Dermis blood vessel endothelial cell (primary cell): ENCODE results near the gene SNX33. TPM values are rescaled to one million over a fixed set of nuclear protein-coding genes. Genes with fewer than 3 reads are reported as not detected.
"Not testable (repeated sequence)": the region's sequence is repeated elsewhere in the genome, so short reads cannot be mapped to it uniquely, and the experiment has no call there.

Experiments used
- DNase-seq: peaks from one replicate; pipeline ENCODE4 v3.0.0; 2010
- total RNA-seq: library from RNA; depleted of rRNA; stranded (reverse); fragments of >200 nt; gene quantifications from 2 replicates; pipeline ENCODE4 v1.2.3, GENCODE V29; 2014

SNX33 gene, protein sequence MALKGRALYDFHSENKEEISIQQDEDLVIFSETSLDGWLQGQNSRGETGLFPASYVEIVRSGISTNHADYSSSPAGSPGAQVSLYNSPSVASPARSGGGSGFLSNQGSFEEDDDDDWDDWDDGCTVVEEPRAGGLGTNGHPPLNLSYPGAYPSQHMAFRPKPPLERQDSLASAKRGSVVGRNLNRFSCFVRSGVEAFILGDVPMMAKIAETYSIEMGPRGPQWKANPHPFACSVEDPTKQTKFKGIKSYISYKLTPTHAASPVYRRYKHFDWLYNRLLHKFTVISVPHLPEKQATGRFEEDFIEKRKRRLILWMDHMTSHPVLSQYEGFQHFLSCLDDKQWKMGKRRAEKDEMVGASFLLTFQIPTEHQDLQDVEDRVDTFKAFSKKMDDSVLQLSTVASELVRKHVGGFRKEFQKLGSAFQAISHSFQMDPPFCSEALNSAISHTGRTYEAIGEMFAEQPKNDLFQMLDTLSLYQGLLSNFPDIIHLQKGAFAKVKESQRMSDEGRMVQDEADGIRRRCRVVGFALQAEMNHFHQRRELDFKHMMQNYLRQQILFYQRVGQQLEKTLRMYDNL
- total RNA-seq: 13.8 and 19.1 TPM in 2 replicates

- DNase-seq: peak; percentile 80
Measured at GRCh38 chr15:75647370-75648155, at the start of gene SNX33. Gene SNX33 (plus strand): TSS chr15:75647912. CDS start chr15:75649103, 1,191 bp downstream.

DNA sequence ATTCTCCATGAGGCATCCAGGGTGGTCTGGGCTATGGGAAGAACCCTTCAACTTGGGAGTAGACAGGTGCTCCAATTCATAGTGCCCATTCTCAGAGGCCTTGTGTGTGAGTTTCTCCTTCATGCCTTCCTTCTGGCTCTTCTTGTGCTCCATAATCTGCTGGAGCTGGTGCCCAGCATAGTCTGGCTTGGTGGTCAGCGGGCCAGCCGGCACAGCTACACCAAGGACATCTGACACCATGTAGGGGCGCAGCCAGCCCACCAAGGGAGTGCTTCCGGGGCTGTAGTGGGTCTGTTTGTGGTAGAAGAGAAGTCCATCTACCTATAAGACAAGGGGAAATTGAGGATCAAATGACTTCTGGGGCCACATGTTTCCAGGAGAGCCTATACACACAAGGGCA, 49.4 kb upstream of the SNX33 start:
- no peak for DNase-seq

- no peak for DNase-seq
Measured at GRCh38 chr15:75599401-75599800, 48.3 kb upstream of the SNX33 start.

GRCh38 chr15:75606026-75606425, 41.7 kb upstream of the SNX33 start:
- DNase-seq: no peak

GRCh38 chr15:75606711-75607699, 40.7 kb upstream of the SNX33 start:
- DNase-seq: no peak

- no peak for DNase-seq
Measured at GRCh38 chr15:75616766-75617165, 30.9 kb upstream of the SNX33 start.

DNA sequence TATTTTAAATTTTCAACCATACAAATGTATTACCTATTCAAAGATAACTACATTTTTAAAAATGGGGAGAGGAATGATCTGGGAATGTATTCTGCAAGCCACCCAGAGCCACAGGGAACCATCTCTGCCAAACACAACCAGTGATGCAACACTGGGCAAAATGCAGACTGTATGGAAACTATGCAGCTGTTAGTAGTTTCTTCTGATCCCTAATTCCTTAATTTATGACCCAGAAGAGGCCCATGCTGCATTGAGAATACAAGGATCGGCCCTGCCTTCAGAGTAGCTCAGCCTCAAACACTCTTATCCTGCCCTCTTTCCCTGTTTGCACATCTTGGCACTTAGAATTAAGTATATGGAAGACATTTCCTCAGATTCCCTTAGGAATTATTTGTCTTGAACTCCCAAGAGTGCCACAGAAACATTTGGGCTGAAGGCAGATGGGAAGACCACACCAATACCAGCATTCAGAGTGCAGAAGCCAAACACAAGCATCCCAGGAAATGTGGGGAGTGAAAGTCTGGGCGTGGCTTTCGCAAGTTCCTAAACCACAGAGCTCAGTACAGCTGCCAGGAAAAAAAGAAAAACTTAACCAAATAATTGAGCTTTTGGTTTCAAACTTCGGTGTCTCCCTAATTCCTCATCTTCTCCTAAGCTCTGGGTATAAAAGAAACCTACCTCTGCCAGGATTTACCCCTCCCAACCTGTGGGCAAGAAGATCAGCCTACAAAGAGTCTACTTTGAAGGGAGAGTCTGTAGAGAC, 27.5 kb upstream of the SNX33 start:
- DNase-seq: peak; percentile 24

DNA sequence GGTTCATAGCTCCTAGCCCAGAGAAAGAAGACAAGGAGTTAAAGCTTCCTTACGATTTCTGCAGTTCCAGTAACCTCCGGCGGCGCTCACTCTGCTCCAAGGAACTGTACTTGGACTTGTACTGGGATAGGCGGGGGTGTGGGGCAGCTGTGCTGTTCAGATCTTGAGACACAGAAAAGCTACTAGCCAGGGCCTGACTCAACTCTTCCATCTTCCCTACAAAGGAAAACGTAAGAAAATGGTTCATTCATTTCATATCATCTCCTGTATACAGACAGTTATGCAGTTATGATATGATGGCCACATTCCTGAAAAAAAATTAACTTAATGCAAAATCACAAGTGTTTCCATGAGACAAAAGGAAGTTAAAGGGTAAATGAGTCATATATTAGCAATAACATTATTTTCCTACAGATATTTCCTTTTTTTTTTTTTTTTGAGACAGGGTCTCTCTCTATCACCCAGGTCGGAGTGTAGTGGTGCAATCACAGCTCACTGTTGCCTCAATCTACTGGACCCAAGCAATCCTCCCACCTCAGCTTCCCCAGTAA, 26.8 kb upstream of the SNX33 start:
- DNase-seq: peak; percentile 94

DNA sequence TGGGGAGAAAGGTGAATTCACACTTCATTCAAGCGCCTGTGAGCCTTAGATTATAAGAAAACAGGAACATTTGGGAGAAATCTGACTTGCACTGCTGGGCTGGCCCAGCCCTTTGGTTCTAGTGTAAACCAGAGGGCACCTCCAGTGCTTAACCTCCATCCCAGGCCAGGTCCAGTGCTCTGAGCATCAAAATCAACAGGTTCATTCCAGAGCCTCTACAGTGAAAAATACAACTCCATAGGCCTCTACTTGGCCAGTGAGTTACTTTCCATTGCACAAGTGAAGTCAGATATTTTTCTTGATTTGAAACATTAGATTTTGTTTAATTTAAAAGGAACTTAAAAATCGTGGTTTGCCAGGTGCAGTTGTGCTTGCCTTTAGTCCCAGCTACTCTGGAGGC, 25.2 kb upstream of the SNX33 start:
- DNase-seq: no peak

DNA sequence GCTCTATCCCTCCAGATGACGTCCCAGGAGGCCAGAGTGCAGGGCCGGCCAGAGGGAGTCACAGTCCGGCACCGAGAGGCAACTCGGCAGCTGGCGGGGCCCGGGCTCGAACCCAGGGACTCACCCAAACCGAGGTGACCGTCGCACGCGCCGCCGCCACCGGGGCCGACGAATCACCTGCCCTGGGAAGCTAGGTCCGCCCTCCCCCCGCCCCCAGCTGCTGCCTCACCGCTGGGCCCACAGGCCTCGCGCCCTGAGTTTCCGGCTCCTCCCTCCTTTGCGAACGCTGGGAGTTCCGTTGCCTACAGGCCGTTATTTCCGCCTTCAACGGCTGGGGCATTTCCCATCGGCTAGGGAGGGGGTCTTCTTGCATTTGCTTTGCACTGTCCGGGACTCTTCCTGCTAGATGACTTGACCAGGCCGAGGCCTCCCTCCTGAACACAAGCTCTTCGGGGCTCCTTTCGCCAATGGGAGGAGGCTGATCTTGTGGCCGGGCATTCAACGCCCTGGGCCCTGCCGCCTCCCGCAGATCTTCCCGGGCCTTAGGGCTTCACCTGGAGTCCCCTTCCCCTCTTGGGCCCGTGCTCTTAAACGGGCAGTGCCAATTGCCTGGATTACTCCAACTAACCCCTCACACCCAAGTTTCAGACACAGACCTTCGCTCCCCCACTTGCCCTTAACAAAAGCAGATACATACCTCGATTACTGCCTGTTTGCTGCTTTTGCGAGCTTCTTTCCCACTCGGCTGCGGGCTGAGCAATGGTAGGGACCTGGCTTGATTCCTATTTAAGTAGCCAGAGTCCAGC, 22.0 kb upstream of the SNX33 start, which contains the start of gene SNUPN:
Gene SNUPN, minus strand, starts transcription at position 184 of the 806 bp plus-strand sequence. CDS start 4,674 bp downstream, outside the sequence.
- DNase-seq: peak; percentile 94

GRCh38 chr15:75631935-75632334, 15.8 kb upstream of the SNX33 start:
- no peak for DNase-seq

GRCh38 chr15:75633922-75634321, 13.8 kb upstream of the SNX33 start:
- DNase-seq: not testable (repeated sequence)

- no peak for DNase-seq
Measured at GRCh38 chr15:75636026-75636425, 11.7 kb upstream of the SNX33 start.

GRCh38 chr15:75637245-75638009, 10.3 kb upstream of the SNX33 start:
- no peak for DNase-seq

GRCh38 chr15:75639191-75639708, 8.5 kb upstream of the SNX33 start:
- peak; percentile 56 for DNase-seq

- peak; percentile 98 for DNase-seq
Measured at GRCh38 chr15:75639709-75640482, 7.8 kb upstream of the SNX33 start, which contains the start of gene IMP3. Gene IMP3 (minus strand): TSS chr15:75640224. CDS start chr15:75640168, 56 bp downstream.

DNA sequence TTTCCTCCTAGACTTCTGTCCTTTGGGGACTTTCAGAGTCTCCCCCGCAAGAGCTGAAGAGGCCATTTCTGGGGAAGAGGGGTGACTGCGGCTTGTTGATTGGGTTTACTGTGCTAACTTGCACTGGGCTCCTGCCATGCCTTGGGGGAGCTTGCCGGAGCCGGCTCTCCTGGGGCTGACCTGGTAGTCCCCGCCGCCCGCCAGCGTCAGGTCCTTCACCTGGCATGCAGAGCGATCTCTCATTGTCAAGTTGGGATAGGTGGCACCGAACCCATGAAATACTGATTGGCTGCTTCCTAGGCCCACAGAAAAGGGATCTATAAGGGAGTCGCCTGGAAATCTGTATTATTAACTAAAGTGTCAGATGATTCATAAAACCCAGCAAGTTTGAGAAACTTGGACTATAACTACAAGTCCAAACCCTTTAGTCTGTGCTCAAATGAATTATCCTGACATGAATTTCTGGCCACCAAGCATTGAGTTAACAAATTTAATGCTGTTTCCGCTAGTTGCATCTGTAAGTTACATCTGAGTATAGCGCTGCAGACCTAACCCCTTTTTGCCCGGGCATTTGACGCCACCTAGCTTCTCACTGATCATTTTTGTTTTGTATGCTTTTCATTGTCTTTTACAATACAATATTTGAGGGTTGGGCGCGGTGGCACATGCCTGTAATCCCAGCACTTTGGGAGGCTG, 7.1 kb upstream of the SNX33 start:
- peak; percentile 71 for DNase-seq

GRCh38 chr15:75641179-75641503, 6.6 kb upstream of the SNX33 start:
- no peak for DNase-seq
